Measurements from ENCODE around the gene UMAD1.
"Not testable (repeated sequence)": the region's sequence is repeated elsewhere in the genome, so short reads cannot be mapped to it uniquely, and the experiment has no call there.

The UMAD1 gene

GRCh38 chr7:7653593-7654187 is 13.1 kb downstream of the UMAD1 start:
- no peak for DNase-seq

GRCh38 chr7:7654964-7655715 is 14.6 kb downstream of the UMAD1 start:
- no peak for DNase-seq

GRCh38 chr7:7656459-7656858 is 15.9 kb downstream of the UMAD1 start:
- DNase-seq = not testable (repeated sequence)

GRCh38 chr7:7662527-7662926 is 22.0 kb downstream of the UMAD1 start:
- no peak for DNase-seq

- DNase-seq = no peak
Measured at GRCh38 chr7:7664291-7664690, 23.7 kb downstream of the UMAD1 start.

- no peak for DNase-seq
Measured at GRCh38 chr7:7665031-7665430, 24.5 kb downstream of the UMAD1 start.

- DNase-seq = no peak
Measured at GRCh38 chr7:7667187-7667586, 26.6 kb downstream of the UMAD1 start.

- DNase-seq = no peak
Measured at GRCh38 chr7:7668706-7669105, 28.2 kb downstream of the UMAD1 start.

GRCh38 chr7:7670490-7670889 is 29.9 kb downstream of the UMAD1 start:
- no peak for DNase-seq

- no peak for DNase-seq
Measured at GRCh38 chr7:7671361-7671760, 30.8 kb downstream of the UMAD1 start.

GRCh38 chr7:7672545-7673239 is 32.1 kb downstream of the UMAD1 start:
- DNase-seq = no peak

GRCh38 chr7:7673240-7673550 is 32.6 kb downstream of the UMAD1 start:
- no peak for DNase-seq

GRCh38 chr7:7675686-7676085 is 35.1 kb downstream of the UMAD1 start:
- no peak for DNase-seq

GRCh38 chr7:7679640-7680039 is 39.1 kb downstream of the UMAD1 start:
- not testable (repeated sequence) for DNase-seq

GRCh38 chr7:7681191-7681935 is 40.8 kb downstream of the UMAD1 start:
- peak; percentile 74 for DNase-seq

- no peak for DNase-seq
Measured at GRCh38 chr7:7681936-7682329, 41.4 kb downstream of the UMAD1 start.

- DNase-seq = no peak
Measured at GRCh38 chr7:7682861-7683260, 42.3 kb downstream of the UMAD1 start.

GRCh38 chr7:7686811-7687508 is 46.4 kb downstream of the UMAD1 start:
- DNase-seq = no peak

- no peak for DNase-seq
Measured at GRCh38 chr7:7687800-7688199, 47.2 kb downstream of the UMAD1 start.

GRCh38 chr7:7688310-7688709 is 47.8 kb downstream of the UMAD1 start:
- DNase-seq = no peak

- DNase-seq = no peak
Measured at GRCh38 chr7:7688956-7689355, 48.4 kb downstream of the UMAD1 start.

GRCh38 chr7:7693881-7694280 is 53.3 kb downstream of the UMAD1 start:
- no peak for DNase-seq

GRCh38 chr7:7694542-7694941 is 54.0 kb downstream of the UMAD1 start:
- no peak for DNase-seq

Data from NCI-H1417 treated with DMSO at 0.1 percent for 48 hours (cell line).